Psoas muscle (tissue), 8 donors: ENCODE results near the gene PRKCD. TPM values are rescaled to one million over a fixed set of nuclear protein-coding genes. Genes with fewer than 3 reads are reported as not detected.

ENCODE experiments used
- ATAC-seq, 4 donors: fragments of 200-7000 bp; cut with Tn5 transposase; one replicate each; pipeline ENCODE4 v1.9.1; 2020; ENCODE audit warnings: moderate library complexity in 3 of 4, mild to moderate bottlenecking in 2 of 4
- DNase-seq, 2 donors: peaks; one replicate each; pipeline ENCODE4 v3.0.0-alpha.2; 2020
- H3K27ac ChIP-seq: fragments of 200-600 bp; one replicate; pipeline ENCODE4 v1.8.0; 2022
- H3K27me3 ChIP-seq, 3 donors: fragments of 200-600 bp in 1 of 3; one replicate each; pipeline versions ENCODE4 v1.6.1 to v1.8.0; 2013 to 2022; ENCODE audit warnings: low read length in 2 of 3, mild to moderate bottlenecking in 2 of 3, moderate library complexity in 1 of 3; ENCODE audit not compliant: insufficient read depth in 3 of 3
- H3K36me3 ChIP-seq, 2 donors: fragments of 200-600 bp in 1 of 2; one replicate each; pipeline versions ENCODE4 v1.6.1 to v1.8.0; 2013 to 2022; ENCODE audit warnings: low read depth in 1 of 2, mild to moderate bottlenecking in 1 of 2, moderate library complexity in 1 of 2; ENCODE audit not compliant: insufficient read depth in 1 of 2
- H3K4me1 ChIP-seq: fragments of 200-600 bp; one replicate; pipeline ENCODE4 v1.8.0; 2022
- H3K4me3 ChIP-seq: fragments of 200-600 bp; one replicate; pipeline ENCODE4 v1.8.0; 2022; ENCODE audit warnings: mild to moderate bottlenecking
- H3K9me3 ChIP-seq: fragments of 200-600 bp; one replicate; pipeline ENCODE4 v1.8.0; 2022
- WGBS, 3 donors: extraction: QIAGEN DNeasy Blood & Tissue Kit; methylation state at CpG; one replicate each; pipeline versions ENCODE4 v1.1.6 to v1.1.7; 2013; 5-methylcytosine and 5-hydroxymethylcytosine counted together
- intact Hi-C, 2 donors: fragments of 100-400 bp; cut with DNase I; formaldehyde crosslinking; loops; one replicate each; pipeline versions ENCODE4 v1.11.0 to v1.14.2; 2022
- polyA plus RNA-seq, 3 donors: library from polyadenylated mRNA; stranded (reverse); fragments of 200-250 nt; gene quantifications; one replicate each; pipeline ENCODE4 v1.2.3, GENCODE V29; 2013
- total RNA-seq, 4 donors: library from RNA; stranded (reverse); fragmentation: NEBNext Ultra II Directional in 2 of 4; extraction: Animal tissue kit (Norgen Biotek cat#: 25700) in 2 of 4; gene quantifications; one replicate each; pipeline versions ENCODE4 v1.2.1 to v1.2.4, GENCODE V29; 2021 to 2023
- TF ChIP-seq, protein P1 (sequence below): fragments of 200-600 bp; IDR thresholded peaks from one replicate; pipeline ENCODE4 v1.8.0; 2022; ENCODE audit warnings: antibody characterized with exemption
- donor health status: healthy with polysubstance abuse.
- donor health status: DM: no; HTN: no; CAD: no; lungs with moderate emphysema.
- donor health status: Bipolar disorder and iron deficiency.
- donor health status: healthy.
- donor health status: DM: yes; HTN: yes; CAD: no.
- donor health status: DM: no; HTN: no; CAD: no.
- donor health status: DM: no; HTN: no; CAD: no.
- donor health status: DM: yes; HTN: yes; CAD: no.

The PRKCD gene
- total and polyA plus RNA-seq, 7 donors, result 3.2 to 8.4 (median 4.4) TPM

DNA sequence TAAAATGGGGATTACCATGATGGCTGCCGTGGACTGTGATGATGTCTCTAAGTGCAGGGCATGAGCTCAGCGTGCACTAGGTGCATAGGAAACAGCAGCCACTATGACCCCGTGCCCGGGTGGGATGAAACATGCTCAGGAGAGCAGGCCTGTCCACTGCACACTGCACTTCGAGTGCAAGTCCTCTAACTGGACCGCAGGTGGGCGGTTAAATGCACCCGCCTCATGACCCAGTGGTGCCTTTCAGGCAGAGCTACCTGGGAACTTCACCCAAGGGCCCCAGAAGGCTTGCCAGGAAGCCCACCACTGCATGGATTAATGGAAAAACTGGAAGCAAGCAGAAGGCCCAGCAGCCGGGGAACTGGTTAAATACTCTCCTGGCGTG, 34.0 kb downstream of the PRKCD start:
- no peaks in the 10 kb centered on the region for H3K9me3 ChIP-seq
- no peak overlapping the region for H3K27ac ChIP-seq
- intact Hi-C loops, result loop anchor here (1.0 to 10.0 kb wide), 4 partner anchors 58 to 340 kb away; partner anchors contain the start of gene RFT1 (in 1 of the 2)
- peaks cover 0 to 9% of the 10 kb centered on the region in 2 donors for H3K36me3 ChIP-seq
- peak in 1 of 4 donors; percentile 14 for ATAC-seq
- 83 to 90% (median 83%) methylated on average over 10 of the region's 10 CpGs for WGBS, 3 donors
- TF ChIP-seq, protein P1, sequence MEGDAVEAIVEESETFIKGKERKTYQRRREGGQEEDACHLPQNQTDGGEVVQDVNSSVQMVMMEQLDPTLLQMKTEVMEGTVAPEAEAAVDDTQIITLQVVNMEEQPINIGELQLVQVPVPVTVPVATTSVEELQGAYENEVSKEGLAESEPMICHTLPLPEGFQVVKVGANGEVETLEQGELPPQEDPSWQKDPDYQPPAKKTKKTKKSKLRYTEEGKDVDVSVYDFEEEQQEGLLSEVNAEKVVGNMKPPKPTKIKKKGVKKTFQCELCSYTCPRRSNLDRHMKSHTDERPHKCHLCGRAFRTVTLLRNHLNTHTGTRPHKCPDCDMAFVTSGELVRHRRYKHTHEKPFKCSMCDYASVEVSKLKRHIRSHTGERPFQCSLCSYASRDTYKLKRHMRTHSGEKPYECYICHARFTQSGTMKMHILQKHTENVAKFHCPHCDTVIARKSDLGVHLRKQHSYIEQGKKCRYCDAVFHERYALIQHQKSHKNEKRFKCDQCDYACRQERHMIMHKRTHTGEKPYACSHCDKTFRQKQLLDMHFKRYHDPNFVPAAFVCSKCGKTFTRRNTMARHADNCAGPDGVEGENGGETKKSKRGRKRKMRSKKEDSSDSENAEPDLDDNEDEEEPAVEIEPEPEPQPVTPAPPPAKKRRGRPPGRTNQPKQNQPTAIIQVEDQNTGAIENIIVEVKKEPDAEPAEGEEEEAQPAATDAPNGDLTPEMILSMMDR, result no peak
- H3K27me3 ChIP-seq, result no peaks in the 10 kb centered on the region
- peaks cover 15% of the 10 kb centered on the region for H3K4me1 ChIP-seq
- no peak for DNase-seq
- H3K4me3 ChIP-seq, result no peak overlapping the region

DNA sequence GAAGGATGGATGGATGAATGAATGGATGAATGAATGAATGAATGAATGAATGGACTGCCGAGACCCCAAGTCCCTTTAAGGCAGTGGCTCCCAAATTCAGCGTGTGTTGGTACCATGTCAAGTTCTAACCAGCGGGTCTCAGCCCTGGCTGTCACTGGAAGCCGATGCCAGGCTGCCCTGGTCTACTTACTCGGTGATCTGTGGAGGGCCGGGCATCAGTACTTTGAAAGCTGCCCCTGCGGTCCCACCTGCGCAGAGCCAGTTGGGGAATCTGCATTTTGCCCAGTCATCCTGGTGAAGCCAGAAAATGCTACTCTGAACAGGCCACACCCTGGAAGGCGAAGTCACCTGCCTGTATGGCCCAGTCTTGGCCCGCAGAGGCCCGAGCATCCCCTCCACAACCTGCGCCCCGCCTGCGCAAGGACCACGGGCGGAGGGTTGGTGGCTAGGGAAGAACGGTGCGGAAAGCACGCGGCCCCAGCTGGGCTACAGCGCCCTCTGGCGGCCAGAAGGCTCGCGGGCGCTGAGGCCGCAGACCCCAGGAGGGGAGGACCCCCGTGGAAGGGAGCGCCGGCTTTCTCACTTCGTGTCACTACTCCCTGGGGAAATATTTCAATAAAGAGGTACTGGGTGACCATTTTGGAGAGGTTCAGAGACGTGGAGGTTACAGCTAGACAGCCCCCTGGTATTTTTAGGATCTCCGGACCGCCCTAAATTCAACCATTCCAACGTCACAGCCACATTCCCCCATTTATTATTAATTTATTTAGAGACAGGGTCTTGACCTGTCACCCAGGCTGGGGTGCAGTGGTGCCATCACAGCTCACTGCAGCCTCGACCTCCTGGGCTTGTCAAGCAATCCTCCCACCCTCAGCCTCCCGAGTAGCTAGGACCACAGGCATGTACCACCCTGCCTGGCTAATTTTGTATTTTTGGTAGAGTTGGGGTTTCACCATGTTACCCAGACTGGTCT, 34.9 kb downstream of the PRKCD start:
- Histone ChIP-seq H3K4me3 (no peak overlapping the region), H3K27me3 (no peaks in the 10 kb centered on the region), H3K4me1 (peaks cover 15% of the 10 kb centered on the region), H3K36me3 (peaks cover 0 to 5% of the 10 kb centered on the region in 2 donors), H3K9me3 (no peaks in the 10 kb centered on the region), H3K27ac (no peak overlapping the region)
- ATAC-seq (peak; percentile 74 to 95 (median 82)), DNase-seq (peak; percentile 55 to 76)
- intact Hi-C loops, result loop anchor here (1.0 to 10.0 kb wide), 4 partner anchors 59 to 341 kb away; partner anchors contain the start of gene RFT1 (in 1 of the 2)
- TF ChIP-seq, protein P1, result peak; percentile 100
- 24 to 27% (median 25%) methylated on average over 36 of the region's 36 CpGs for WGBS, 3 donors

DNA sequence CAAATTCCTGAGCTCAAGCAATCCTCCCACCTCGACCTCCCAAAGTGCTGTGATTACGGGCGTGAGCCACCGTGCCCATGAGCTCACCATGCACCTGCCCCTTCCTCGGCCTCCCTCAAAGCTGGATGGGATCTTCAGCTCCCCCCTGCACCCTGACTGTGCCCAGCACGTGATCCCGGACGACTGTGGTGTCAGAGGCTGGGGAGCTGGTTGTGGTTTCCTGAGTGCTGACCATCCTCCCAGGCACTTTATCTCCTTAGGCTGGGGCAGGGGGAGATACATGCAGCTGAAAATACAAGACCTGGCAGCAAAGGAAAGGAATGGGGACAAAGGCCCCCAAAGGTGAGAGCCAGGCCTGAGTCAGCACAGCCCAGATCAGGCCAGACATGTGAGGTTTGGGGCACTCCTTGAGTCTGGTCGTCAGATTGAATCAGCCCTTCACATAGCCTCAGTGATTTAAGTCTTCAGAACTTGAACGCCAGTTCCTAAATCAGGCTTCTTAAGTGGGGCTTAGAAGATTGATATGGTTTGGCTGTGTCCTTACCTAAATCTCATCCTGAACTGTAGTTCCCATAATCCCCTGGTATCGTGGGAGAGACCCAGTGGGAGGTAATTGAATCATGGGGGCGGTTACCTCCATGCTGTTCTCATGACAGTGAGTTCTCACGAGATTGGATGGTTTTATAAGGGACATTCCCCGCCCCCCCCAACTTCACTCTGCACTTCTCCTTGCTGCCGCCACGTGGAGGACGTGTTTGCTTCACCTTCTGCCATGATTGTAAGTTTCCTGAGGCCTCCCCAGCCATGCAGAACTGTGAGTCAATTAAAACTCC, 35.8 kb downstream of the PRKCD start:
- DNase-seq (no peak), ATAC-seq (no peak)
- intact Hi-C loops, result loop anchor here (1.0 to 10.0 kb wide), 3 partner anchors 64 to 342 kb away; partner anchors contain the start of gene RFT1 (in 1 of the 2)

More for the DNA sequence above, 35.8 kb downstream of the PRKCD start:
- H3K4me3 ChIP-seq, result no peak overlapping the region
- H3K36me3 ChIP-seq, result peaks cover 0 to 5% of the 10 kb centered on the region in 2 donors
- TF ChIP-seq, protein P1, result no peak
- no peaks in the 10 kb centered on the region for H3K9me3 ChIP-seq
- H3K4me1 ChIP-seq, result peaks cover 15% of the 10 kb centered on the region
- 55 to 63% (median 57%) methylated on average over 17 of the region's 17 CpGs for WGBS, 3 donors
- H3K27me3 ChIP-seq, result no peaks in the 10 kb centered on the region
- no peak overlapping the region for H3K27ac ChIP-seq
